Left renal cortex interstitium (tissue), 4 donors: ENCODE measurements around the gene BACE2. TPM values are rescaled to one million over a fixed set of nuclear protein-coding genes. Genes with fewer than 3 reads are reported as not detected.
"Not testable (repeated sequence)": the region's sequence is repeated elsewhere in the genome, so short reads cannot be mapped to it uniquely, and the experiment has no call there.

Experiments
- DNase-seq, 4 donors: peaks; one replicate each; pipeline ENCODE4 v3.0.0-alpha.2; 2013; ENCODE audit warnings: low read depth in 4 of 4, low spot score in 2 of 4, missing footprints in 1 of 4
- polyA plus RNA-seq, 4 donors: library from polyadenylated mRNA; unstranded; fragments of 120-200 nt; gene quantifications; one replicate each; pipeline ENCODE4 v1.2.1, GENCODE V29; 2013; ENCODE audit not compliant: insufficient read length in 4 of 4

Gene BACE2
- polyA plus RNA-seq, 4 donors = 24.6 to 34.0 (median 28.6) TPM

DNA sequence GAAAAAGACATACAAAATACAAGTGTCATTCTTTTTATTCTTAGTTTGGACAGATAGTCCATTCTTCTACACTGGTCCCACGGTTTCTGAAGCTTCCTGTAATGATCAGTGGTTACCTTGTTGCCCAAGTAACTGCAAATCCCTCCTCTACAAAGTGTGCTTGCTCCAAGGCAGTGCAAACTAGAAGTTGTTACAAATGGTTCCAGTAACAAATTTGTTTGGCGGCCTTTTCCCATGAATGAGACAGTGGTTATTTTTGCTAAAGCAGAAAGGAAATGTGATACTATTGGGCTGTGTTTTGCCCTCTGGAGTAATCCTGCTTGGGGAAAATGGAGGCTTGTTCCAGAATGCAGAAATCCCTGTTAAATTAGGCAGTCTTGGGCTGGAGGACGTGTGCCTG, 8.9 kb downstream of the BACE2 start:
- no peak for DNase-seq

GRCh38 chr21:41180752-41181151, 12.8 kb downstream of the BACE2 start:
- no peak for DNase-seq

DNA sequence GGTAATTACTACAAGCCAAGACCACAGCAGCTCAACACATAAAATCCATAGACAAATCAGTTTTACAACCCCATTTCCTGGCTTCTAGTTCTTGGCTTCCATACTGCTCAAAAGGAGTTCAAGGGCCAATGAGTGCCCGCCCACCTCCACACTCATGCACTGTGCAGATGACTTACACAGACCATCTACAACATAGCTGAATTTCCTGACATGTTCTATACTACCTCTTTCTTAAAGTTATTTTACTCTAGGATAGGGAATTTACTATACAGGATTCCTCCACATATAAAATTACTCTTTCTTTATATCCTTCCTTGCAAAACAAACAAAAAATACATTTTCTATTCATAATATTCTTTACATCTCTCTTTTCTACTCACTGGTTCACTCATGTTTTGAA, 14.6 kb downstream of the BACE2 start:
- no peak for DNase-seq

GRCh38 chr21:41183575-41183974, 15.6 kb downstream of the BACE2 start:
- DNase-seq = no peak

DNA sequence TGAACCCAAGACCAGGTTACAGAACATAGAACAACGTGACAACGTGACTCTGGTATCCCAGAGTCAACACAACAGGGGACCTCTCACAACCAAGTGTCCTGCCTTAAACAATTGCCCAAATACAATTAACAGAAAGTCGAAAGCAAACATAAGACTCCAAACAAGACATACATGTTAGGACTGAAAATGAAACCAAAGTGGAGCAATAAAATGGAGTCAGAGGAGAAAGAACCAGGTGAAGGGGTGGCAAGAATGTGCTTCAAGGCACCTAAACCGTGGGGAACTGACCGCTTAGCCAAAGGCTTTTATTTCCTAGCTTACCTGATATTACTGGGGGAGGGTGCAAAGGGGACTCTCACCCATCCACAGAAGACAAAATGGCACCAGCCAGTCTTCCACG, 17.8 kb downstream of the BACE2 start:
- DNase-seq = no peak

- no peak for DNase-seq
These were observed 19.0 kb downstream of the BACE2 start for GRCh38 chr21:41186755-41187536.

GRCh38 chr21:41187537-41188025, 19.6 kb downstream of the BACE2 start:
- no peak for DNase-seq

GRCh38 chr21:41188486-41189149, 20.7 kb downstream of the BACE2 start:
- DNase-seq = no peak

- DNase-seq = no peak
These were observed 21.3 kb downstream of the BACE2 start for GRCh38 chr21:41189150-41189745.

DNA sequence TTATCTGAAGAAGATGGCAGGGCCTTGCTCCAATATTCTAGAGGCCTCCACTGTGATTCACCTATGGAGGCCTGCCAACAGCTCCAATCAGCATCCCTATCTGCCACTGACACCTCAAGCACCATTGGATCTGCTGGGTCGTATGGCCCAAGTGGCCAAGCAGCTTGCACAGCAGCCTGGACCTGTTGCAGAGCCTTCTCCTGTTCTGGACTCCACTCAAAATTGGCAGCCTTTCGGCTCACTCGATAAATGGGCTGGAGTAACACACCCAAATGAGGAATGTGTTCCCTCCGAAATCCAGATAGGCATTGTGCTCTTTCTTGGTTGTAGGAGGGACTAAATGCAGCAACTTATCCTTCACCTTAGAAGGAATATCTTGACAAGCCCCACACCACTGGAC, 24.6 kb downstream of the BACE2 start:
- DNase-seq = not testable (repeated sequence)

GRCh38 chr21:41195311-41195710, 27.4 kb downstream of the BACE2 start:
- no peak for DNase-seq

DNA sequence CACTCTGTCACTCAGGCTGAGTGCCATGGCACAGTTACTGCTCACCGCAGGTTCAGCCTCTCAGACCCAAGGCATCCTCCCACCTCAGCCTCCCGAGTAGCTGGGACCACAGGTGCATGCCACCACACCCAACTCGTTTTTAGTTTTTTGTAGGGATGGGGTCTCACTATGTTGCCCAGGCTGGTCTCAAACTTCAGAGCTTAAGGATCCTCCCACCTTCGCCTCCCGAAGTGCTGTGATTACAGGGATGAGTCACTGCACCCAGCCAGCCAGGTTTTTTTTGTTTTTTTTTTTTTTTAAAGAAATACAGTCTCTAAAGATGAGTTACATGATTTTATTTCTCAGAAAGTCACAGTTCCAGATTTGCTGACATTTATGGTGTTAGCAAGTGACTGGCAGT, 29.0 kb downstream of the BACE2 start:
- no peak for DNase-seq

GRCh38 chr21:41197582-41197981, 29.6 kb downstream of the BACE2 start:
- DNase-seq = no peak

DNA sequence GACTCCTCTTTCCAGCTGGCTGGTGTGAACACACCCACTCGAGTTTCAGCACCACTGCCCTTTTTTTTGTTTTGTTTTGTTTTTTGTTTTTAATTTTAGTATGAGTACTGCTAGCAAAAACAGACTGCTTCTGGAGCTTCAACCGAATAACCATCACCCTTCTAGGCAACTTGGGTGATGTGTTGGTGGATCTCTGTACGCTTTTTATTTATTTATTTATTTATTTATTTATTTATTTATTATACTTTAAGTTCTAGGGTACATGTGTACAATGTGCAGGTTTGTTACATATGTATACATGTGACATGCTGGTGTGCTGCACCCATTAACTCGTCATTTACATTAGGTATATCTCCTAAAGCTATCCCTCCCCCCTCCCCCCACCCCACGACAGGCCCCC, 30.7 kb downstream of the BACE2 start:
- not testable (repeated sequence) for DNase-seq

- no peak for DNase-seq
These were observed 31.2 kb downstream of the BACE2 start for GRCh38 chr21:41199123-41199522.

DNA sequence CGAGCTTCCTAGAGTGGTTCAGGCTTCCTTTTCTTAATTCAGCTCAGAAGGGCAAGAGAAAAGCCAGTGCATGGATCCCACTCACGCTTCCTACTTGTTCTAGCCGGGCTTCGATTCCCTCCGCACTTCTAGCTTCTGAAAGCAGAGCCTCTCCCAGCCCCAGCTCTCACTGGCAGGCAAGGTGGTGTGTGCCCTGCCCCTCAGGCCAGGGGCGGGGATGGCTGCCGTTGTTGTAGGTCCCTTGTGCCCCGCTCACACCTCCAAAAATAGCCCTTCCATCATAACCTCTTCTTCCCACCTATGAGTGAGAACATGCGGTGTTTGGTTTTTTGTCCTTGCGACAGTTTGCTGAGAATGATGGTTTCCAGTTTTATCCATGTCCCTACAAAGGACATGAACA, 31.6 kb downstream of the BACE2 start:
- DNase-seq = no peak

- no peak for DNase-seq
These were observed 33.4 kb downstream of the BACE2 start for GRCh38 chr21:41201385-41201784.

DNA sequence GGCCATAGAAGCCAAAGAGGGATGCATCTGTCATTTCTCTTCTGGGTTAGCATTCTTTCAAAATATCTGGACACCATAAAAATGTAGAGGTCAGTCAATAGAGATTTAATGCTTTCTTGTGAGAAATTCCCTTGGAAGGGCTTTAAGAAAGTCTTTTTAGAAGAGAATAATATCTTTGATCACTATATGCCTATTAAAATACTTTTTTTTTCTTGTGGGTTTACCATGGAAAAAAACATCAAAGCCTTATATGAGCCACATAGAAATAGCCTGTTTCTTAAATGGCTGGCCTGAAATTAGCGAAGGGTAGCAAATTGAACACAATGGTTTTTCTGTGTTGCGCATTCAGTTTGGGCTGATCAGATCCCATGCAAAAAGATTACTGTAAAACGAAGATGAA, 36.8 kb downstream of the BACE2 start:
- DNase-seq = no peak

DNA sequence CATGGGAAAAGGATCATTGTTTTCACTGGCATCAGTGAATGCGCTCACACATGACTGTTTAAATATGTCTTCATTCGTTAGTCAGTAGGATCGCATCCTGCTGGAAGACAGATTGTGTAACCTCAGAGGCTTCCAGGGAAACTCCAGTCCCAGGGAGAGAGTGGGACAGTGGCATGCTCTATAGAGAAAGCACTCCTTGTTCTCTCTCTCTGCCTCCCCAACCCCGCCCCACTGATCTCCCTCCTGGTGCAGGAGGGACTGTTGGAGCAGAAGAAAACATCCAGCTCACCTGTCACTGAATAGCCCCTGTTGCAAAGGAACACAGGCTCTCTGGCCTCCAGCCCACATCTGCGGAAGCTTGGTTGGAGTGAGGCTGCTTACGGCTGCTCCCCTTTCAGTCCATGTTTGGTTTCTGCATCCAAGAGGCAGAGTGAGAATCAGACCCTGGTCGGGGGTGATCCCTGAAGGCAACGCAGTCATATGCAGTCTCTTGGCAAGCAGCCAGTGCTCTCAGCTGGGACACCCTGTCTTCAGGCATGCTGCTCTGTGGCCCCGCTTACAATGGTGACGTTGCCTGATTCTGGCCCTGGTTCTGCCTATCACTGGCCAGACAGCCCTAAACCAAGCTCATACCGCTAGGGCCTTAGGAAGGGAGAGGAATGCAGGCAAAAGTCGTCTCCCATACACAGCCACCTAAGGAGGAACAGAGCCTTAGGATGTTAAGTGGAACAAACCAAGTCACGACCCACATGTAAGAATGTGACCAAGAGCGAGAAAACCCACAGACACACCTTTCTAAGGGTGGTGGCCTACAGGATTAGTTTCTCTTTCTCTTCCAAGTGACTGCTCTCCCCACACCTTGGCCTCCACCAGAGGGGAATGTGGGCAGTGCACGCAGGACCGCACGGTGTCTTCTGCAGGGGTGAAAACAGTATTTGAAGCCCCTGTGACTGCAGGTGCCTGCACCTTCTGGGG, 39.7 kb downstream of the BACE2 start:
- DNase-seq = no peak

DNA sequence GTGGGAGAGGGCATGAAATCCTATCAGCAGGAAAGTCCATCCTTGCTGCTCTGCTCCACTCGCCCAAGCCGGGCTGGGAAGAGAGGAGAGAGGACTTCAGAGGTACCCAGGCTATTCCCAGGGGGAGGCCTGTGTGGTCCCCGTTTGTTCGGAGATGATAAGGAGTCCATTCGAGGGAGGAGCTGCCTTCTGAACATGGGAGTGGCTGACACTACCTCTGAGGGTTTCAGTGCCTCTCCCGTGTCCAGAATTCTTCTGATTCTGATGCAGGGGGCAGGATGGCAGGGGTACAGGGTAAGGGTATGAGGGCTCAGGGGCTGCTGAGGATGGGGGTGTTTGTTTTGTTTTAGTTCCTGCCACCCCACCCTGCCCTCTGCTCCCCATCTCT, 40.4 kb downstream of the BACE2 start:
- DNase-seq = no peak
